GM11168 (cell line): ENCODE results near the gene UGT1A4.

ENCODE experiments used
- in situ Hi-C: fragments of 300-500 bp; cut with MboI; formaldehyde crosslinking; loops from one replicate; pipeline ENCODE4 v1.12.0; 2022; ENCODE audit warnings: low sequenced_read_pairs; ENCODE audit not compliant: unreplicated experiment

UGT1A4 gene

GRCh38 chr2:233822101-233822771, 103.7 kb downstream of the UGT1A4 start:
- in situ Hi-C loops: no loop called here
